HG03571 (cell line): ENCODE data around the gene ZNF555.
"Not testable (repeated sequence)": the region's sequence is repeated elsewhere in the genome, so short reads cannot be mapped to it uniquely, and the experiment has no call there.

ENCODE experiments used
- ATAC-seq: cut with Tn5 transposase; IDR thresholded peaks from one replicate; pipeline ENCODE4 v1.9.1; 2021; ENCODE audit not compliant: unreplicated experiment

The ZNF555 gene

GRCh38 chr19:2807379-2808128, 33.7 kb upstream of the ZNF555 start:
- ATAC-seq = no peak

GRCh38 chr19:2808129-2808941, 32.9 kb upstream of the ZNF555 start:
- no peak for ATAC-seq

- ATAC-seq = no peak
These were observed 31.7 kb upstream of the ZNF555 start for GRCh38 chr19:2809387-2810140.

GRCh38 chr19:2810141-2811091, 30.9 kb upstream of the ZNF555 start:
- no peak for ATAC-seq

- ATAC-seq = no peak
These were observed 30.0 kb upstream of the ZNF555 start for GRCh38 chr19:2811221-2811722.

- ATAC-seq = no peak
These were observed 29.4 kb upstream of the ZNF555 start for GRCh38 chr19:2811735-2812413.

- no peak for ATAC-seq
These were observed 28.7 kb upstream of the ZNF555 start for GRCh38 chr19:2812414-2813234.

- no peak for ATAC-seq
These were observed 27.8 kb upstream of the ZNF555 start for GRCh38 chr19:2813235-2814160.

- ATAC-seq = no peak
These were observed 26.8 kb upstream of the ZNF555 start for GRCh38 chr19:2814426-2814825.

- ATAC-seq = no peak
These were observed 26.1 kb upstream of the ZNF555 start for GRCh38 chr19:2815191-2815614.

- no peak for ATAC-seq
These were observed 25.4 kb upstream of the ZNF555 start for GRCh38 chr19:2815923-2816322.

- ATAC-seq = no peak
These were observed 24.6 kb upstream of the ZNF555 start for GRCh38 chr19:2816641-2817040.

GRCh38 chr19:2817237-2817829, 23.9 kb upstream of the ZNF555 start:
- ATAC-seq = not testable (repeated sequence)

- peak; percentile 72 for ATAC-seq
These were observed 21.6 kb upstream of the ZNF555 start, which contains the start of gene ZNF554 for GRCh38 chr19:2819540-2820111. Gene ZNF554 (plus strand): TSS chr19:2819868. CDS start chr19:2820072, 204 bp downstream.

- no peak for ATAC-seq
These were observed 21.1 kb upstream of the ZNF555 start for GRCh38 chr19:2820112-2820702.

GRCh38 chr19:2822846-2823245, 18.4 kb upstream of the ZNF555 start:
- ATAC-seq = no peak
